GM23338 (cell line): ENCODE results near the gene ST6GALNAC3. TPM values are rescaled to one million over a fixed set of nuclear protein-coding genes. Genes with fewer than 3 reads are reported as not detected.

Experiments used
- ATAC-seq: fragments of 200-7000 bp; cut with Tn5 transposase; 3 replicates; pipeline ENCODE4 v1.9.1; 2020
- DNase-seq: peaks from one replicate; pipeline ENCODE4 v3.0.0-alpha.2; 2015; ENCODE audit warnings: low spot score
- H2AFZ ChIP-seq: fragments of 200-600 bp; sonication (generic); 2 replicates; pipeline ENCODE4 v1.8.0; 2016; ENCODE audit warnings: antibody characterized with exemption, mild to moderate bottlenecking, moderate library complexity
- H3F3A ChIP-seq: fragments of 200-600 bp; sonication (generic); replicated peaks from 2 replicates; pipeline ENCODE4 v1.8.0; 2017; ENCODE audit warnings: antibody characterized with exemption, mixed run types, low read depth
- H3K27ac ChIP-seq: fragments of 200-600 bp; sonication (generic); 2 replicates; pipeline ENCODE4 v1.6.1; 2016; ENCODE audit warnings: low read depth
- H3K27me3 ChIP-seq: fragments of 200-600 bp; sonication (generic); 2 replicates; pipeline ENCODE4 v1.8.0; 2016; ENCODE audit warnings: mild to moderate bottlenecking, mixed run types, moderate library complexity; ENCODE audit not compliant: insufficient read depth
- H3K36me3 ChIP-seq: fragments of 200-600 bp; sonication (generic); 2 replicates; pipeline ENCODE4 v1.8.0; 2016; ENCODE audit warnings: mild to moderate bottlenecking; ENCODE audit not compliant: insufficient read depth
- H3K4me1 ChIP-seq: fragments of 200-600 bp; sonication (generic); 2 replicates; pipeline ENCODE4 v1.8.0; 2016; ENCODE audit warnings: mild to moderate bottlenecking, moderate library complexity; ENCODE audit not compliant: insufficient read depth
- H3K4me2 ChIP-seq: fragments of 200-600 bp; sonication (generic); 2 replicates; pipeline ENCODE4 v1.7.1; 2017; ENCODE audit warnings: mixed run types
- H3K4me3 ChIP-seq: fragments of 200-600 bp; sonication (generic); 2 replicates; pipeline ENCODE4 v1.6.1; 2016; ENCODE audit warnings: mixed run types
- H3K79me2 ChIP-seq: fragments of 200-600 bp; sonication (generic); replicated peaks from 2 replicates; pipeline ENCODE4 v1.8.0; 2017; ENCODE audit warnings: mild to moderate bottlenecking; ENCODE audit not compliant: insufficient read depth
- H3K9me2 ChIP-seq: fragments of 200-600 bp; sonication (generic); 2 replicates; pipeline ENCODE4 v1.8.0; 2017; ENCODE audit not compliant: insufficient read depth
- H4K20me1 ChIP-seq: fragments of 200-600 bp; sonication (generic); replicated peaks from 2 replicates; pipeline ENCODE4 v1.8.0; 2017; ENCODE audit warnings: mild to moderate bottlenecking; ENCODE audit not compliant: insufficient read depth
- H3K27ac Mint-ChIP-seq: 2 replicates; pipeline ENCODE4 v1.8.0; 2020; ENCODE audit warnings: inconsistent platforms, mild to moderate bottlenecking, moderate library complexity, mixed read lengths
- H3K27me3 Mint-ChIP-seq: 3 replicates; pipeline ENCODE4 v1.8.0; 2022; ENCODE audit warnings: low read depth, mild to moderate bottlenecking, moderate library complexity, mixed read lengths, inconsistent platforms; ENCODE audit not compliant: insufficient read depth, poor library complexity
- H3K36me3 Mint-ChIP-seq: 3 replicates; pipeline ENCODE4 v1.8.0; 2021; ENCODE audit warnings: low read depth, mild to moderate bottlenecking, inconsistent platforms, moderate library complexity, mixed read lengths
- H3K4me1 Mint-ChIP-seq: 3 replicates; pipeline ENCODE4 v1.8.0; 2020; ENCODE audit warnings: mild to moderate bottlenecking, inconsistent platforms, mixed read lengths
- H3K4me3 Mint-ChIP-seq: 3 replicates; pipeline ENCODE4 v1.8.0; 2021; ENCODE audit warnings: moderate library complexity, mild to moderate bottlenecking, inconsistent platforms, mixed read lengths
- H3K9me3 Mint-ChIP-seq: 3 replicates; pipeline ENCODE4 v1.8.0; 2020; ENCODE audit warnings: moderate library complexity, mild to moderate bottlenecking, inconsistent platforms, mixed read lengths
- REST ChIP-seq: IDR thresholded peaks from one replicate; pipeline ENCODE4 v1.6.1; 2018; ENCODE audit warnings: antibody characterized with exemption; ENCODE audit not compliant: unreplicated experiment
- ZNF114 ChIP-seq: fragments of 250-450 bp; sonication (Bioruptor Pico); IDR thresholded peaks from 2 replicates; pipeline ENCODE4 v1.5.0; 2020; ENCODE audit warnings: mild to moderate bottlenecking, moderate library complexity
- ZNF462 ChIP-seq: fragments of 250-450 bp; sonication (Bioruptor Pico); IDR thresholded peaks from 2 replicates; pipeline ENCODE4 v1.5.0; 2020; ENCODE audit warnings: mild to moderate bottlenecking, moderate library complexity
- polyA plus RNA-seq: library from polyadenylated mRNA; unstranded; fragments of >200 nt; fragmentation: Nextera tagmentation; extraction: Ambion mirVana; gene quantifications from 2 replicates; pipeline ENCODE4 v1.2.1, GENCODE V29; 2016
- total RNA-seq: library from RNA; depleted of rRNA; stranded (reverse); fragments of >200 nt; shearing (Covaris generic); gene quantifications from 2 replicates; pipeline ENCODE4 v1.2.3, GENCODE V29; 2014
- TF ChIP-seq, protein P1 (sequence below): IDR thresholded peaks from 2 replicates; pipeline ENCODE4 v1.6.1; 2016; ENCODE audit warnings: antibody characterized with exemption

Gene ST6GALNAC3
- total and polyA plus RNA-seq, 2 experiments from 2014 or later: 4.7 to 11.6 TPM

GRCh38 chr1:76084029-76084627 is 9.6 kb downstream of the ST6GALNAC3 start (continued):
- TF ChIP-seq ZNF462 (CRISPR knock-in tag): no peak

- Histone ChIP-seq H3K4me3 (no peak overlapping the region), H3F3A (no peaks in the 10 kb centered on the region), H3K4me2 (no peak overlapping the region), H3K79me2 (peaks cover 85% of the 10 kb centered on the region), H3K36me3 (no peaks in the 10 kb centered on the region), H4K20me1 (no peaks in the 10 kb centered on the region; the same call in 1 of the 2 replicates), H3K27me3 (no peaks in the 10 kb centered on the region), H3K9me2 (no peaks in the 10 kb centered on the region), H3K27ac (no peak overlapping the region), H3K4me1 (peaks cover 28% of the 10 kb centered on the region), H2AFZ (no peak overlapping the region)
- H3K27me3 Mint-ChIP-seq: peaks cover 3% of the 10 kb centered on the region
- H3K9me3 Mint-ChIP-seq: no peaks in the 10 kb centered on the region
- no peaks in the 10 kb centered on the region for H3K36me3 Mint-ChIP-seq
- no peak overlapping the region for H3K4me3 Mint-ChIP-seq
- no peak for DNase-seq
- H3K27ac Mint-ChIP-seq: no peak overlapping the region
- H3K4me1 Mint-ChIP-seq: peaks cover 57% of the 10 kb centered on the region
- no peak; the same call in 2 of the 3 replicates for ATAC-seq
- TF ChIP-seq ZNF114 (CRISPR knock-in tag) (no peak), REST (no peak)
- TF ChIP-seq, protein P1, sequence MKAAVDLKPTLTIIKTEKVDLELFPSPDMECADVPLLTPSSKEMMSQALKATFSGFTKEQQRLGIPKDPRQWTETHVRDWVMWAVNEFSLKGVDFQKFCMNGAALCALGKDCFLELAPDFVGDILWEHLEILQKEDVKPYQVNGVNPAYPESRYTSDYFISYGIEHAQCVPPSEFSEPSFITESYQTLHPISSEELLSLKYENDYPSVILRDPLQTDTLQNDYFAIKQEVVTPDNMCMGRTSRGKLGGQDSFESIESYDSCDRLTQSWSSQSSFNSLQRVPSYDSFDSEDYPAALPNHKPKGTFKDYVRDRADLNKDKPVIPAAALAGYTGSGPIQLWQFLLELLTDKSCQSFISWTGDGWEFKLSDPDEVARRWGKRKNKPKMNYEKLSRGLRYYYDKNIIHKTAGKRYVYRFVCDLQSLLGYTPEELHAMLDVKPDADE: no peak
Measured at GRCh38 chr1:76084685-76085084, 10.1 kb downstream of the ST6GALNAC3 start.
